GM19328 (cell line): ENCODE results near the gene DMGDH.

Experiments
- ATAC-seq: cut with Tn5 transposase; IDR thresholded peaks from one replicate; pipeline ENCODE4 v1.9.1; 2021; ENCODE audit warnings: mild to moderate bottlenecking, moderate library complexity; ENCODE audit not compliant: unreplicated experiment

The DMGDH gene

DNA sequence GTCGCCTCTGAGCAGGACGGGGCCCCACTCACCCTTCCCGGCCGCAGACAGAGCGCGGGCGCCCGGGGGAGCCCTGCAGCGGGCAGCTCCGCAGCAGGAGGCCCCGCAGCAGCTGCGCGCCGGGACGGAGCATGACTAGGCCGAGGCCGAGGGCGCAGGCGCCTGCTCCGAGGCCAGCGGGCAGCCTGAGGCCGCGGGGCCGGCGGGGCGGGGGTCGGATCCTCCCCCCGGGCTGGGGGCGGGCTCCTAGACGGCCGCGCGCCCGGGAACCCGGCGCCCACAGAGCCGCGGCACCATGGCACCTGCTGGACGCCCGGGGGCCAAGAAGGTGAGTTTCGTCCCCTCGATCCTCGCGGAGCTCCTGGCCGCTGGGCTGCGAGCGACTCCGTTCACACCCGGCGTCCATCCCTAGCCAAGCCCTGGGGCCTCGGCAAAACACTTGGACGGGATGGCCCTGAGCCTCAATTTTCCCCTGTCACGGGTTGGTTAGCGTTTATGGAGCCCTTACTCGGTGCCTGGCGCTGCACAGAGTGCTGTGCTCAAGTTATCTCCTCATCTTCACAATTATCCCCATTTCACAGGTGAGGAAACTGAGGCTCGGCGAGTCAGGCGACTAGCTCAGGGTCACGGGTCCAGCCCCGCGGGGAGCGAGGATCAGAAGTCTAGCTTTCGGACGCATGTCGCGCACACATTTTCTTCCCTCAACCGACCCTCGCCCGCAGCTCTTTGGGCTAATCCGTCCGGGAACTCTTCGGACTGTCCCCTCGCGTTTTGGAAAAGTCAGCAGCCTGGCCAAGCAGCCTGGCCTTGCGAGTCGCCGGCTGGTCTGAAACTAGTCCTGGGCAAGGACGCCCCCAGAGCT is at the start of gene DMGDH, which contains the start of gene BHMT2:
Gene DMGDH (minus strand): TSS at position 187 of the 862 bp plus-strand sequence. CDS start 54 bp downstream, at position 133.
Gene BHMT2 (plus strand): TSS at position 280 of the 862 bp plus-strand sequence. CDS start 16 bp downstream, at position 296.
- no peak for ATAC-seq

DNA sequence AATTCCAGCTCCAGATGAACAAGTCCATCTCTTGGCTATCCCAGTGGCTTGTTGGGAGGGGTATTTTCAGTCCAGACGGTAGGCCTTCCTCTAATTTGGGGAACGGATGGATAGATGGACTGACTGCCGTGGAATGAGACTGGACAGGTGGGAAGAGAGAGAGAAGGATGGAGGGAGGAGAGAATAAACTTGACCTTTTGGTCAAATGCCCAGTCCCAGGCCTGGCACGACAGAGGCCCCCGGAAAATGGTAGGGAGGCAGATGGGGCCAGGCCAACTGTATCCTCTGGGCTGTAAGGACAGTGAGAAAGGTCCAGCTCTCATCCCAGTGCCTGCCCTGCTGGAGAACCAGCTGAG is 43.2 kb upstream of the DMGDH start:
- no peak for ATAC-seq

DNA sequence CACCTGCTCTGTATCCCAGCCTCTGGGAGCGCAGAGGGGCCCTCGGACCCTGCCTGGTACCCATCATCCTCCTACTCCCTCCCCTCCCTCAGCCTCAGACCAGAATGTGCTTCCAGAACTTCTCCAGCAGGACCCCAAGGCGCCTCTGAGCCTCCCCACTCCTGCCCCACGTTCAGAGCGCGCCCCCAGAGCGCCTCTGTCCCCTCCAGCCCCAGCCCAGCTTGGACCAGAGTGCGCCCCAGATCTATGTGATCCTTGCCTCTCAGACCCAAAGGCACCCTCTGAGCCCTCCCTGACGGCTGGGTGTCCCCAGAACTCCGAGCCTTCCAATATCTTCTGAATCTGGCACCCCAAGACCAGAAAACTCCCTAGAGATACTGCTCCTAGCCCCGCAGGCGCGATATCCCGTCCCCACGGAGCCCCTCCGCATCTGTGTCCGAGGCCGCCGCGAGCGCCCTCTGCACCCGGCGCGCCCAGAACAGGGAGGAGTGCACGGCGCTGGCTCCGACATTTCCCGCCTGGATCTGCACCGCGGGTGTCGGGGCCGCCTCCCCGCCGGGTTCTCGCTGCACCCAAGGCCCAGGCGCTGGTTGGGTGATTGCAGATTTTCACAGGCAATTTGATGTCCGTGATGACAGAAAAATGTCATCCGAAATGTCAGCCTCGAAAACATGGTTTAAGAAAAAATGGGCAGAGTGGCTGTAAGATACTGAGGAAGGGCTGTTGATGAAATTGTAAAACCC is 42.7 kb upstream of the DMGDH start:
- ATAC-seq, result no peak

DNA sequence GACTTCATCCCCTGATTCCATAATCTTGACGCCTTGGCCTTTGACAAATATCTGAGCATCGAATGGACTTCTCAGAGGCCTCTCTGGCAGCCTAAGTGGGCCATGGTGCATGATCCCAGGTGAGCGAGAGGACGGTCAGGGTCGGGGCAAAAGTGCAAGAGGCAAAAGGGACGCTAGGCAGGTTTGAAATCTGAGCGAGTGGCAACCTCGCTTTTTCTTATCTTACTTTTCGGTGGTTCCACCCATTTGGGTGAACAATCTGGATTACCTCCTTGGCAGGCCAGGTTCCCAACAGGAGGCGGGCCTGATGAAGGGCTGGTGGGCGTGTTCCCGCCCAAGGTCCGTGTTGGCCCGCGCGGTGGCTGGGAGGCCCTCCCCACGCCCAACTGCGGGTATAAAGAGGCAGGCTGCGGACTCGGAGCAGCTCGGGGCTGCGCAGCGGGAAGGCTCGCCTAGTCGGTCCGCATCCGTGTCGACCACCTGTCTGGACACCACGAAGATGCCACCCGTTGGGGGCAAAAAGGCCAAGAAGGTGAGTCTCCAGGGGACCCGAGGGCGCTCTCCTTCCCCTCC is 42.0 kb upstream of the DMGDH start, which contains the start of gene BHMT:
Gene BHMT (plus strand): TSS at position 423 of the 573 bp plus-strand sequence. CDS start 77 bp downstream, at position 500.
- no peak for ATAC-seq

DNA sequence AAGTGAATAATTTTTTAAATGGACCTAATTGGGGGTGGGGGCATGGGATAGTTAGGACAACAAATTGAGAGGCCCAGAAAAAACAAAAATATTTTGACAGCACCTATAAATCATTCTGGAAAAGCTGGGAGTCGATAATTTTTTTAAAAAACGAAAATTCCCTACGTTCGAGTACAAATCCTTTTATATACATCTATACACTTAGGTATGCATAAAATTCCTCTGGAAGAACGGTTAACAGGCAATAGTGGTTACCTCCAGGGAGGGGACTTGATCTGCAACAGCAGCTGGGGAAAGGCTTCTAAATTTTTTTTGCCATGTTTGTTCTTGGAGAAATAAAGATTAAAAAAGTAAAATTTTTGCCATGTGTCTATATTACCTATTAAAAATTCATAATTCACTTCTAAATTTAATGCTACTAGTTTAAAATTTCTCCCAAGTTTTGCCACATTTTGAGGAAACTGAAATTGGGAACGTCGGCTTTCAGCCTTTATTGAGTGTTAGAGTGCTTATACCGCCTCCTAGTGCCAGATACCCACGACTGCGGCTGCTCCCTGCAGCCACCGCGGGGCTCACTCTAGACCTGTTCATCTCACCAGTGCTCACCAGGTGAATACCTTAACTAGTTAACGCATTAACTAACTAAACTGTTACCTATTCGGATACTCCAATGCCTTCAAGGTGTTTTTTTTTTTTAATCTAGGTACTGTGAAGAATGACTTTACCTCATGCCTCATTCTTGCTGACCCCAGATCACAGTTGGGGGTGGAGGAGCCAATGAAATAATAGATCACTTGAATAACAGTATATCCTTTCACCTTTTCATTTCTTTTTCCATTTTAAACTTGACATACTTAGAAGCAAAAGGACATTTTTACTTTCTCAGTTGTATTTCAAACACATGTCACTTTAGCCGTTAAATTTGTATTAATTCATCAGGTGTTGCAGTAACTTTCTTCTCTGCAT is 40.3 kb upstream of the DMGDH start:
- no peak for ATAC-seq

DNA sequence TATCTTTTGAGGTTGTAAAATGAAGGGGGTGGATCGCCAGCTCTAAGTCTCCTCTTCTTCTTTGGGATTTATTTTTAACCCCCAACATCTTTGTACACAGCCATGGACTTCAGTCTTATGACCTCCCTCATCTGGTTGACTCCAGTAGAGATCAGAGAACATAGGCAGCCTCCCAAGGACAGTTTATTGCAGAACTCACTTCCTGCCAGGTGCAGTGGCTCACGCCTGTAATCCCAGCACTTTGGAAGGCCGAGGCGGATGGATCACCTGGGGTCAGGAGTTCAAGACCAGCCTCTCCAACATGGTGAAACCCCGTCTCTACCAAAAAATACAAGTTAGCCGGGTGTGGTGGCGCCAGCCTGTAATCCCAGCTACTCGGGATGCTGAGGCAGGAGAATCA is 39.3 kb upstream of the DMGDH start:
- no peak for ATAC-seq

DNA sequence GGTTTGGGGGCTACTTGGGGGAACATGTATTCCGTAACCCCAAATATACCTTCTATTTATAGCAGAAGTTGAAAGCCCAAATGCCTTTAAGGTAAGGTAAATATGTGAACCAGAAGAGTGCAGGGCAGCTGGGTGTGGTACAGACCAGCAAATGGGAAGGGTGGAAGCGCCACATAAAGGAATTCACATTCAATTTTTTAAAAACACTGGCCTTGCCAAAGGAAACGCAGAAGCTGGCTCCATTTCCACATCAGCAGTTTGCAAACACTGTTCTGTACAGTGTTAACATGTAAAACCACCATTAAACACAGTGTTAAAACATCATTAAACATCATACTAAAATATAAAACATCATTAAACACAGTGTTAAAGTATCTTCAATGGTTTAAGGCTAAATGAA is 38.6 kb upstream of the DMGDH start:
- ATAC-seq, result no peak

DNA sequence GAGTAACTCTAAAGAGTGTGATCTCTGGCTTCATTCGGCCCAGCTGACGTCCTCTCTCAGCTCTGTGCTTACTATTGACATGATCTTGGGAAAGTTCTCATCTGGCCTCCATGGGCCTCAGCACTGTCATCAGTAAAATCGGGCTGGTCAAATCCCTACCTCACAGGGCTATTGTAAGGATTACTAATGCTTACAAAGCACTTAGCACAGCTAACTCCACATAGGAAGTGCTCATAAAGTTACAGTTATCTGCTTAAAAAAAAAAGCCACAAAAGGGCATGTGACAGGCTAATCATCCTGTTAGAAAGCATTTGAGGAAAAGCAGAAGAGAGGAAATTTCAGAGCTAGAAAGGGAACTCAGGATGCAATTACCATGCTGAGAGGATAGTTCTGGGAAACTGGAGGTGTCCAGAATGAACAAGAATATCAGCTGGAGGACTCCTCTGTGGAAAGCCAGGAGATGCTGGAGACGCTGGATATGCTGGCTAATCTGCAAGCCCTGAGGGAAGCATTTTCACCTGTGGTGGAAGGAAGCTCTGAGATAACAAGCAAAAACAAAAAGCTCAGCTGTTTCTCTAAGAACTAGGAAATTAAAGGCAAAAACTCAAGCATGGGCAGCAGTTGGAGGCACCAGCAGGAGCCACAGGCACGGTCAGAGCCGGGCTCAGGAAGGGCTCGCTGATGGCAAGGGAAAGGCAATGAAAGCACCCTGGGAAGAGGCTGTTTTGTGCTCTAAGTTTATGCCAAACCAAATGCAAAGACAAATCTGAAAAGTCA is 37.7 kb upstream of the DMGDH start:
- ATAC-seq, result no peak

DNA sequence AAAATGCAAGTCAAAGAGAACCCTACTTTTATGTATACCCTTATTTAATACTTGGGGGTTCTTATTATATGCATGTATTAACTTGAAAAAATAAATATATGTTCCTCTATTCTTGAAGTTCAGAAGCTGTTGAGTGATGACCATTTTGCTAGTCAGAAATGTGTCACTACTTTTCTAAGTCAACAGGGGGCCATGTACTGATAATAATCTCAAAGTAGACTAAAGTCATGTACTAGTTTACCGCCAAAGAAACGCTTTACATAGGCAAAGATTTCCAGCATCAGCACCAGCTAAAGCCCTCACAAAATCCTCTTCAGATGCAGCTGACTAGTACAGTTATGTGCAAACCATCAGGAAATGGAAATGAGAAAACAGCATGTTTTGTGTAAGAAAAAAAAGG is 36.4 kb upstream of the DMGDH start:
- ATAC-seq, result no peak

DNA sequence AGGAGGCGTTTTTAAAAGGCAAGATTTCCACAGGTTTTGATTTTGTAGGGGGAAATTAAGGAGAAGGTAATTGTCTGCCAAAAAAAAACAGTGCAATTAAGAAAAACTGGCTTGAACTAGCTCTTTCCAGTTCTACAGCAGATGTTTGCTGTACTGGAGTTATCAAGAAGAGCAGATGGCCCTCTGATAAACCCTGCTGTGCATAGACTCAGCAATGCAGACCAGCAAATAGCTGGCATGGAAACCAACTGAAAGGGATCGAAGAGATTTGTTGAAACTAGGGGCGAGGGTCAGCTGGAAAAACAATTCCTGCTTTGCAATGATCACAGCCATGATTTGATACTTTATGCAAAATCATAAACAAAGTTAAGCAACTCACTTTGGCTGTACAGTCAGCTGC is 24.3 kb upstream of the DMGDH start:
- no peak for ATAC-seq

DNA sequence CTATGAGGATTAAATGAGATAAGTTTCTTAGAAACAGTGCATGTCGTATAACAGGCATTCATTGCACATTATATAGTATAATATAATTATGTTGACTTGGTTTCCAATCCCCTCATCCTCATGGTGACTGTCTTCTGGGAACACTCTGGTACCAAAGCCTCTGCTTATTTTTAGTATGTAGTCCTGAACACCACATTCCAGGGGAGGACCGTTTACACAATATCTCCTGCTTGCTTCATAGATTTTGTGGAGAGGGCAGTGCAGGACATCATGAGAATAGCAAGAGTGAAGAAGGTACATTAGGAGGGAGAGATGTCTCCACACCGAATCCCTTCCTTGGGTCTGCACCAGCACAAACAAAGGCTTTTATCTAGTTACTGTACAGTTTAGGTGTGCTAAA is 21.6 kb upstream of the DMGDH start:
- no peak for ATAC-seq

DNA sequence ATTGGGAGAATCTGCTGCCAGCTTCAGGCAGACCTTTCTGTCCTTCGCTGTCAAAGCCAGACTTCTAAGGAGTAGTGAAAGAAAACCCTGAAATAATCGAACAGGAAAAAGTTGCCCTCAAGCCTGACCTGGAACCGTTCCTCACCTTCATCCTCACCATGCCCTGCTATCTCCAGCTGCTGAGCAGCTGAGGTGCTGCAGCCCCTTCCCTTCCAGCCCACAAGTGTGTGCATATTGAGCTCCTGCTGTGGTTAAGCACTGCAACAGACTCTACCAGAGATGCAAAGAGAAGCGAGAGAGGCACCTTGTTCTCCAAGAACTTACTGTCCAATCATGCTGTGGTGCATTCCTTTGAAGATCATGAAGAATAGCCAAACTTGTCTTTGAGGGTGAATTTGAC is 19.0 kb upstream of the DMGDH start:
- ATAC-seq, result no peak

DNA sequence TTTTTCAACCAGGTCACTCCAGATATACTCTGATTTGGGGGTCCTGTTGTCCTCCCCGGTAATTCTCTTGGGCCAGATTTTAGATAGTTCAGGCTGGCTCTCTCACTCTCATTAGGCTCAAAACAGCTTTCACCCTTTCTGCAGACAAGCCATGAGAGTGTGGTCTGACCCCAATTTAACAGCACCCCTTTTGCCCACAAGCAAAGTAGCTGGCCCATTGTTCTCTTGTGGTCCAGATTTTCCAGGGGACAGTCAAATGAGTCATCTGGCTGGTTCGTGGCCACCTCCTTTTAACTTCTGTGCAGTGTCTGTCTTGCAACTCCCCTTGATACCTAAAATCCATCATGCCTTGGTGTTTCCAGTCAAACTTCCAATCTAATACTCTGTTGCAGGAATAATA is 16.6 kb upstream of the DMGDH start:
- ATAC-seq, result no peak

DNA sequence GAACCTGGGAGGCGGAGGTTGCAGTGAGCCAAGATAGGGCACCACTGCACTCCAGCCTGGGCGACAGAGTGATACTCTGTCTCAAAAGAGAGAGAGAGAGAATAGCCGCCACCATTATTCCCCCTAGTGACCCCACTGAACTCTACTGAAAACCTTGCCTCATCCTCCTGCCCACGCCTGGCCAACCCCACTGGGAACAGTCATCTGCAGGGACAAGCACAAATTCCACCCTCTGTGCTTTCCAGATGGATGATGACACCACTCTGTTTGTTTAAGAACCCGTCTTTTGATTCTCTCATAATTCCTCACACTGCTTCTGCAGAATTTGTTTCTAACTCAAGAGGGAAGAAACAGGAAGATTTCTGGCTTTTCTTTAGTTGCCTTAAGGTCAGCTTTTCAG is 12.3 kb upstream of the DMGDH start:
- ATAC-seq, result no peak

DNA sequence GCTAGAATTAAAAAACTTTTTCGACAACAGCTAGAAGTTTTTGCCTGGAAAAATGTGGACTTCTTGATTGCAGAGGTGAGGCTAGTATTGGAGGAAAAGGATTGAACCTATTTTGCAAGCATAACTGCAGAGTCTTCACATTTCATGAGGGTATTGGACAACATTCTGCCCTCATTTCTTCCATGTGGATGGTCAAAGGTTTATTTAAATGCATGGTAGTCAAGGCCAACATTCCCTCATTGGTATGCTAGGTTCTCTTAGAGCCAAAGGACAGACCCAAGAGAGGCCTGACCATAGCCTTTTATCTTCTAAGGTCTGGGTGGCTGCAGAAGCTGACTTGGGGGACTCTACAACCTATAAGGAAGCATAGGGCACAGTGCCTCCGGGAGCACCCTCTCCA is 11.3 kb upstream of the DMGDH start:
- ATAC-seq, result no peak

DNA sequence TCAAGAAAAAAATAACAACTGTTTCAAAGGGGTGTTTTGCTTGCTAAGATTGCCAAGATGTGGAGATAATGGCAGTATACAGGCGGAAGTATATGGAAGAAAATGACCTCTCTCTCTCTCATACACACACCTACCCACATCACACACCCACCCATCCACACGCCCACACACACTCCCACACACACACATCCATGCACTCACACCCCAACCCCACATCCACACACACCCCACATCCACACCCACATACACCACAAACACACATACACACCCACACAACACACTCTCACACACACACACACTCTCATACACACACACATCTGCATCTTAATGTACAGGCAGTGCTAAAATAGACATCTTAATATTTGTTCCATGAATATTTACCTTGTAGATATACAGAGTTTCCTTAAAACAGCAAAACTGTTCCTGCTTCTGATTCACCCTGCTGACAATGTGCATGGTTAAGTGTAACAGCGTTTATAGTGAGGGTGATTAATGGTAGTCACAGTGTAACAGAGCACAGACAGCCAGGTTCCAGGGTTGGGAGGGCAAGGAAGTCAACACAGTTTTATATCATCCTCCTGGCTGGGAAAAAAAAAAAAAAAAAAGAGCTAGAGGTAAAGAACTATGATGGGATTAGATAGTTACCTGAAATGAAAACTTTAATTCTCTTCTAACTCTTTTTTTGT is 8.3 kb upstream of the DMGDH start:
- ATAC-seq, result no peak

DNA sequence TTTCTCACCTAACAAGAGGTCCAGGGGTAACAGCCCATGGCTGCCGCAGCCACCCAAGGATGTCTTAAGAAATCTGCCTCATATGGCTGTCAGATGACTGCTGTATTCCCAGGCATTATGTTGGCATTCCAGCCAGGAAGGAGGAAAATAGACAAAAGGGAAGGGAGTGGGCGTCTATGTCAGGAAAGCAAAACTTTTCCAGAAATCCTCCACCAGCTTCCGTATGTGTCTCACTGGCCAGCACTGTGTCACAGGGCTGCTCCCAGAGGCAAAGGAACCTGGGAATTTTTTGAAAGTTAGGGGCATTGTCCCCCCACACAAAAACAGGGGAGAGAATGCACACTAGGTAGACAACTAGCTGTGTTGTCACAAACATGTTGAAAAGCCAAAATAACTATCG is 7.3 kb upstream of the DMGDH start:
- no peak for ATAC-seq

DNA sequence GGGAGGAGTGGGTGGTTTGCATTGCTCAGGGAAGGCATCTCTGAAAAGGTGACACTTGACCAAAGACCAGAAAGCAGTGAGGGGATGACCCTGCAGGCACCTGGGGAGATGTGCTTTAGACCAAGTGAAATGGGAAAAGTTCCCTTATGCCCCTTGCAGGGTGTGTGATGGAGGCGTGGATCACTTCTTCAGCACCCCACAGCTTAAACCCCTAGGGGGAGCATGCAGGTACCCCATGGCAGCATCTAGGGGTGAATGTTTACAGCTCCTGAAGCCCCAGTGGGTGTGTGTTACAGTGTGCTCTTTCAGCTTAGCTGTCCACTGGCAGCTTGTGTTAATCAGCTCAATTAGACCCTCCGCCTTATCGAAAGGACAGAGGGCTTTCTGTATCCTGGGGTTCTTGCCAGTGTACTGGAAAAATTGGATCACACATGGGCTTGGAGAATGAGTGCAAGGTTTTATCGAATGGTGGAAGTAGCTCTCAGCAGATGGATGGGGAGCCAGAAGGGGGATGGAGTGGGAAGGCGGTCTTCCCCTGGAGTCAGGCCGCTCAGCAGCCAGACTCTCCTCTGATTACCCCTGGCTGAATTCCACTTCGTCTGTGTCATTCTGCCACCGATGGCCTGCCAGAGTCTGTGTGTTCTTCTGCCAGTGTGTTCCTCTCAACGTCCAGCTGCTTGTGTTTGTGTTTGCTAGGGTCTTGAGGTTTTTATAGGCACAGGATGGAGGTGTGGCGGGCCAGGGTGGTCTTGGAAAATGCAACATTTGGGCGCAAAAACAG is 6.4 kb upstream of the DMGDH start:
- ATAC-seq, result no peak
